Stimulated activated CD4-positive, alpha-beta T cell treated with anti-CD3 and anti-CD28 coated beads, Interleukin-12 subunit alpha, Interleukin-12 subunit beta, amount 100 ng/mL, for 24 hours (primary cell): ENCODE results near the gene CPT1A.
"Not testable (repeated sequence)": the region's sequence is repeated elsewhere in the genome, so short reads cannot be mapped to it uniquely, and the experiment has no call there.

ENCODE experiments used
- DNase-seq, 2 experiments: peaks; one replicate each; pipeline ENCODE4 v3.0.0-alpha.2; 2020; ENCODE audit warnings: low read depth in 2 of 2

Gene CPT1A

DNA sequence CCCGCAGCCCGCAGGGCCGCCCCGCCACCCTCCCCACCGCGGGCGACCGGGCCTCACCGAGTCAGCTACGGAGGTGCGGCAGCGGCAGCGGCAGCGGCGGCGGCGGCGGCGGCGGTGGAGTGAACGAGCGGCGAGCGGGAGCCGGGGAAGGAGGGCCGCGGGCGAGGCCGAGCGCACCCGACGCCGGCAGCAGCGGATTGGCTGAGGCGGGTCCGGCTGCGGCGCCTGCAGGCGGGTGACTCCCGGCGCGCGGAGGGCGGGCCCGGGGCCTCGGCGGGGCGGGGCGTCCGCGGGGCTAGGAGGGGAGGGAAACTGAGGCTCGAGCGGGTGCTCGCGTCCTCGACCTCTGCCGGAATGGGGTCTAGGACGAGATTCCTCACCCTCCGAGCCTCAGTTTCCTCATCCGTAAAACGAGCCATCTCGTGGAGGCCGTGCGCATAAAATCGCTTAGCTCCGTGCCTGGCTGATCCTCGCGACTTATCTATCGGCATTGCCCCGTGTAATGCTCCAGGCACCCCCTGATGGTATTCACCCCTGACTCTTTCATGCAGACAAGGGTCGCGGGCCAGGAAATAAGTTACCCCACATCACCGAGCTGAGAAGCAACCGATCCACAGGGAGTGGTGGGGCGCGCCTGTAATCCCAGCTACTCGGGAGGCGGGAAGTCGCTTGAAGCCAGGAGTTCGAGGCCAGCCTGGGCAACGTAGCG is at the start of gene CPT1A:
Gene CPT1A, minus strand, starts transcription at position 199 of the 709 bp plus-strand sequence. CDS start 26,442 bp downstream, outside the sequence.
- DNase-seq, result peak in 1 of 2 experiments; percentile 54

- DNase-seq, result no peak
Measured at GRCh38 chr11:68890490-68891231, 48.9 kb upstream of the CPT1A start.

- DNase-seq, result no peak
Measured at GRCh38 chr11:68889948-68890446, 48.3 kb upstream of the CPT1A start.

GRCh38 chr11:68884827-68885226 is 43.1 kb upstream of the CPT1A start:
- DNase-seq, result not testable (repeated sequence)

- no peak for DNase-seq
Measured at GRCh38 chr11:68882391-68882790, 40.7 kb upstream of the CPT1A start.

DNA sequence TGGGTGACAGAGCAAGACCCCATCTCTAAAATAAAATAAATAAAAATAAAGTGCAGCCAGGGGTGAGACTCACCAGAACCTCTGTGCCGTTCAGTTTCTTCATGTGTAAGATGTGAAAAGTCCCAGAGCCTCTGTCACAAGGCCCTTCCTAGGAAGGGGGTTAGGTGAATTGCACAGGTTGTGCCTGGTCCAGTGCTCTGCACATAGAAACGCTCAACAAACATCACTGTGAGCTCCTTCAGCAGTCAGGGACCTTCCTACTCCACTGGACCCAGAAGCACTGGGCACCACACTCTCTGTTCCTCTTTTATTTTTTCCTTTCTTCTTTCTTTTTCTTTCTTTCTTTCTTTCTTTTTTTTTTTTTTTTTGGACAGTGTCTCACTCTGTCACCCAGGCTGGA is 39.6 kb upstream of the CPT1A start:
- no peak for DNase-seq

GRCh38 chr11:68880851-68881250 is 39.1 kb upstream of the CPT1A start:
- DNase-seq, result no peak

DNA sequence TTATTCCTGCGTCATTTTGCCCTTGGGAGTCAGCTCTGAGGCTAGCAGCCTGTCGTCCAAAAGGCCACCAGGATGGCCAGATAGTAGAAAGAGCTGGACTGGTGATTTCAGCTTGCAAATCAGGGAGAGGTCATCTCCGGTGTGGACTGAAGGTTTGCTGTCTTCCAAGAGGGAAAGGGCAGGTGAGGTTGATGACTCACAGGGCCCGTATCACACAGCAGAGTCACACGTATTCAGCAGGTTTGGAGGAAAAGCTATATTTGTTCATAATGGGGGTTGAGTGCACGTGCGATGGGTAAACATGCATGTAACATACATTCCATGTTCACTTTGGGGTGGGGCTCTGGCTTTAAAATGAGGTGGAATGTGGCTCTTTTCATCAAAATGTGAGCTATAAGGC is 36.3 kb upstream of the CPT1A start:
- DNase-seq, result no peak

DNA sequence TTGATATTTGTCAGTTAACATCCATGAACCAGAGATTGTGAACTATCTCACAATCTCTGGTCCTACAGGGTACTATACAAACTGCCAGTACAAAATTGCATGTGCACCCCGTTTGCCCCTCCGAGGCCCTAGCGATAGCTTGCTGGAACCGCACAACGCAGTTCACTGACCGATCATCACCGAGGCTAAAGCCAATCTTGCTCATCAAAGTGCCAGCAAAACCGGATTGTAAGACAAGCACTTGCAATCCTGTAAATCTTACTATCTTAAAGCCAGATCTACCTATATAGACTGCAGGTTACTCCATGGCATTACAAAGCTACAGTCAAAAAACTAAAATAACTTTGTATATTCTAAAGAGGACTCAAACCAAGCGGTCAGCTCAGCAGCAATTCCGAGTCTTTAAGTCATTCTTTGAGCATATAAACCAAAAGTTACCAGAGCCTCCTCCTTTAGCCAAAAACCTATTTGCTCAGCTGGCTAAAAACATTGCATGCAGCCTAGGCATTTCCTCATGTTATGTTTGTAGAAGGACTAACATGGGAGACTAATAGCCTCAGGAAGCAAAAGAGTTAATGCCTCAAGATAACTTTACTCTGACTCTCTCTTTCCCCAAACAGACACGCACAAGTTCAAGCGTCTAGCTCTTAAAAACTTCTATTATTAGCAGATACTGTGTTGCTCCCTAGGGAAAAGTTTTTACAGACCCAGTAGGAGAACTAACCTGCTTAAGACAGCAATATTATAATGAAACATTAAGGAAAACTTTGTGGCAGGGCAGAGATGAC is 30.7 kb upstream of the CPT1A start:
- DNase-seq, result no peak

DNA sequence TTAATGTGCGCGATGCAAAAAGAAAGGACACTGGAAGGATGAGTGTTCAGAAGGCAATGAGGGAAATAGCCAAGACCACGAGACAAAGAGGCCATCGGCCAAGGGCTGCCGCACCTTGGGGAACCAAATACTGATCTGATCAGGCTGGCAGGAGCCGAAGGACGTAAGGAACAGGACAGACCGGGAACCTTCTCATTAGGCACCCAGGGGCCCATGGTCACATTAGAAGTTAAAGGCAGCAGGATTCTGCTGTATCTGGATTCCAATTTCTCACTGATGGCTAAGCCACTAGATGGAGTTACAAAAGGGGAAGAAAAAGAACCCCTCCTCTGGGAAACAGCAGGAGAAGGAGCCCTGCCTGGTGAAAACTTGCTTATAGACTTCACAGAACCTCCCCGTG is 28.8 kb upstream of the CPT1A start:
- no peak for DNase-seq

DNA sequence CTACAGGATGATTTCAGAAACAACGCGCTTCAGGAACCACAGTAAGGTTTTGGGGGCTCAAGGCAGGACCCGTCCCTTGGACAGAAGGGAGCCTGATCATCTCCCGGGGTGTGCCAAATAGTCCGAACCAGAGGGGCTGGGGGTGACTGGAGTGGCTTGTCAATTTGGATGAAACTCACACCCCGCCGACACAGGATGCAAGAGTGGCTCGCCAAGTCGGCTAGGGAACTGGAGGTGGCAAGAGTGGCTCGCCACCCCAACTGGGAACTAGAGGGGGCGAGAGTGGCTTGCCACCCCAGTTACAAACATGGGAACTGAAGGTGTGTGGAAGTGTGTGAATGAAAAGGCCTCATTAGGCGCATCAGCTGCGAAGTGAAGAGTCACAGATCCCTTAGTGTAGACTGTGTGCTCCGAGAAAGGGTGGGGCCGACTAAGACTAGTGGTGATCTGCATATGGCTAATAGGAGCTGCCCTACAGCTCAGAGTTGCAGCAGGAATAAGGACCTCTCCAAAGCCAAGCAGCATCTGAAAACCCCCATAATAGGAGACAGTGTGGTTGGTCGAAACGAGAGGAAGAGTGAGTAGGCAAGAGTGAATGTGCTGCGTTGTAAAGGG is 26.6 kb upstream of the CPT1A start:
- no peak for DNase-seq

DNA sequence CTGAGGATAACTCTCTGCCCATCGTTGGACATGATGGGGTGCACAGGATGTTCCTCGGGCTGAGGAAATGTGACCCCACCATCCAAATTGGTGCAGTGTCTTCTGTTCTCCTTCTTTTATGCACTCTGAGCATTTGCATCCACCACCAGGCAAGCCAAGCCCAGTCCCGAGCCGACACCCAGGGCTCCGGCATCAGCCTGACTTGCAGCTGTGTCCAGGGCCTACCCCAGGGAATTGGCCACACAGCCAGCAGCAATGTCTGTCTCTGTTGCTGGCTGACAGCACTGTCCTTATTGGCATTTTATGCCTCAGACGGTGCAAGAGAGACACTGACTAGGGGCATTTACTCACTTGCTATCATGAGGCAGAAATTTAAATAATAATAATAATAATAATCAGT is 25.4 kb upstream of the CPT1A start:
- DNase-seq, result no peak

DNA sequence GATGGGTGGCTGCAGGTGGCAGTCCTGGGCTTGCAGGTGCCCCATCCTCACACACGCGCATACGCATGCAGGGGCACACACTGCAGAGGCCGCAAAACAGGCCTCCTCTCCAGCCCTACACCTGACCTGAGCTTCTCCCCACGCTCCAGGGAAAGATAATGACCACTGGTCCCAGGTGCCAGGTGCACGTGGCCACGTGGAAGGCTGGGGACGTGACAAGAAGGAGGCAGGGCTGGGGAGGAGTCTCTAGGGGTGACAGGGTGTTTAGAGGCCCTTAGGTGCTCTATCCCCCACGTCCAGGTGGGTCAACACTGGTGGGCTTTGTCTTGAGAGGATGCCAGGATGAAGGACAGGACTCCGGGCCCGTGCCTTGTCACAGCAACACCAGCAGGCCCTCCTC is 23.5 kb upstream of the CPT1A start:
- no peak for DNase-seq

DNA sequence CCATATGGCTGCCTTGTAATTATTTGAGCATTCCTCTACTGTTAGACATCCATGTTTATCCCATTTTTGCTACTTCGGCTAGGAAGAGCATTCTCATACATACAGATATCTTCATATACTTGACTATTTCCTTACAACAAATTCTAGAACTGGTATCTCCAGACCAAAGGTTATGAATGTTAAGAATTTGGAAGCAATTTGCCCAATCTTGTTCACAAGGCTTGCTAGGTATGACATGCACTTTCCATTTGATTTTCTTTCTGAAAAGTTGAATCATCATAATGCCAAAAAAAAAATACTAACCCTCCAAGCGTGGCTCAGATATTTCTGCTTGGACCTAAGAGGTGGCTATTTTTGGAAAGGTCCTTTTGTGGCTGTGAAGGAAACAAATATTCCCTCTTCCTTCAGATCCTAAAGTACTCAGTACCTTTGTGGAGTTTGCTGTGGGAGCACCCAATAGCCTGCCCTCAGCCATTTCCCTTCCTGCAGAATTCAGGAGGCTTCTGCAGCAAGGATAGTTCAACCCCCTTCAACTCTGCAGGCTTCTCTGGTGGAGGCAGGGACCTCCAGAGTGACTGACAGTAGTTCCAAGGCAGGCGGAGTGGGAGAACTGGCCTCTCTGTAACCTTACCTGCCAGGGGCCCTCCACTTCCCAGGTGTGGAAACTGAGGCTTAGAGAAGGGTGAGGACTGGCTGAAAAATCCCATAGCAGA is 22.0 kb upstream of the CPT1A start:
- no peak for DNase-seq

DNA sequence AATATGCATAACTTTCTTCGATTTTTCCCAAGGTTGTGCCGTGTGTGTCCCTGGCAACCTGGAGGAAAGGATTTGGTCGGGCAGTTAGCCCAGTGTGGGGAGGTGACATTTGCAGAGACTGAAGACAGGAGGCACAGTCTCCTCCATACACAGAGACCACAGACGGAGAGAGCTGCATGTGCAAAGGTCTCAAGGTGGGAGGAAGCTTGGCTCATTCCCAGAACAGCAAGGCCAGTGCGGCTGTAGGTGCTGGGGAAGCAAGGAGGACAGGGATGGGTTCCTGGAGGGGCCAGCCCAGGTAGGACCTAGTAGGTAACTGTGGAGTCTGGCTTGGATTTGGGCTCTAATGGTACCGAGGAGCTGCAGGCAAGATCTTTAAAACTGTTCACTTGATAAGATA is 20.7 kb upstream of the CPT1A start:
- DNase-seq, result no peak

- no peak for DNase-seq
Measured at GRCh38 chr11:68859123-68859522, 17.4 kb upstream of the CPT1A start.

DNA sequence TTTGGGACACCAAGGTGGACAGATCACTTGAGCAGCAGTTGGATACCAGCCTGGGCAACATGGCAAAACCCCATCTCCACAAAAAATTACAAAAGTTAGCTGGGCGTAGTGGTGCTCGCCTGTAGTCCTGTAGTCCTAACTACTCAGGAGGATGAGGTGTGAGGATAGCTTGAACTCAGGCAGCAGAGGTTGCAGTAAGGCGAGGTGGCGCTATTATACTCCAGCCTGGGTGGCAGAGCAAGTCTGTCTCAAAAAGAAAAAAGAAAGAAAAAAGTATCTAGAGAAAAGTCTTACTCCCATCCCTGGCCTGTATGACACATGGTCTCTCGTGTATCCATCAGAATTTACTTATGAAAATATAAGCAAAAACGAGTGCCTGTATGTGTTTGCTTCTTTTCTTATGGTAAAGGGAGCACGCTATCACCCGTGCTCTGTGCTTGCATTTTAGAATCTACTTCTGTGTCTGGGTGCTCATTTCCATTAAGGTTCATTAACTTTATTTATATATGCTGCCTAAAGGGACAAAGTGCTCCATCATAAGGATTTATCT is 15.4 kb upstream of the CPT1A start:
- DNase-seq, result no peak

DNA sequence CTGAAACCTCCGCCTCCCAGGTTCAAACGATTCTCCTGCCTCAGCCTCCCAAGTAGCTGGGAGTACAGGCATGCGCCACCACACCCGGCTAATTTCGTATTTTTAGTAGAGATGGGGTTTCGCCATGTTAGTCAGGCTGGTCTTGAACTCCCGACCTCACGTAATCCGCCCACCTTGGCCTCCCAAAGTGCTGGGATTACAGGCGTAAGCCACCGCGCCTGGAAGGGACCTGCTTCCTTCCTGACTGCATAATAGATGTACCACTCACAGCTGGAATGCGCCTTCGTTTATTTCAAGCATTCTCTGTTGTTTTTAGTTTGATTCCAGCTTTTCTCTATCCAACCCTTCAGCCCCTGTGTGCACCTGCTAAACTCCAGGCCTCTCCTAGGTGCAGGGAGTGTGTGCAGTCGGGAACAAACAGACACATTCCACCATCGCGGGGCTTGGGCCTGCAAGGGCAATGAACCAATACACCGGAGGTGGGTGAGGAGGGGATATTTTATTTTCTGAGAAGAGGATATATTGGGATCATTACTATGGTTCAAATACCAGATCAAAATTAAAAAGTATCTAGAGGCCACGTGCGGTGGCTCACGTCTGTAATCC is 14.8 kb upstream of the CPT1A start:
- DNase-seq, result not testable (repeated sequence)

GRCh38 chr11:68855205-68855981 is 13.7 kb upstream of the CPT1A start:
- no peak for DNase-seq
